ENCODE measurements around the gene PLXNC1.

DNA sequence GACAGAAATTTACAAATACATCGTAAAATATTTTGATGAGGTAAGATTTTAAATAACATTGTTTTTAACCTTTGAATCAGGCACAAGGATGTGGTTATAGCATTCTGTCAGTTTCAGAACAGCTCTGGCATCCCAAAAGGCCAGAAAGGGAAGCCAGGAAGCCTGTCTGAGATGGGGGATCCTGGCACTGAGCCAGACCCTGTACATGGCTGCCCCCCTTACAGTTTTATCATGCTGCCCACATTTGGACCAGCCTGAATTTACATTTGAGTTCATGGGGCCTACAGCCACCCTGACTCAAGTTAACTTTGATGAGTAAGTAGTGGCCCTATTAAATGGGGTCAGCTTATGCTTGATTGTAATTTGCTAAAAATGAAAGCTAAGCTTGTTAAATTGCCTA is 155.6 kb downstream of the PLXNC1 start:
- TF ChIP-seq, protein P1, sequence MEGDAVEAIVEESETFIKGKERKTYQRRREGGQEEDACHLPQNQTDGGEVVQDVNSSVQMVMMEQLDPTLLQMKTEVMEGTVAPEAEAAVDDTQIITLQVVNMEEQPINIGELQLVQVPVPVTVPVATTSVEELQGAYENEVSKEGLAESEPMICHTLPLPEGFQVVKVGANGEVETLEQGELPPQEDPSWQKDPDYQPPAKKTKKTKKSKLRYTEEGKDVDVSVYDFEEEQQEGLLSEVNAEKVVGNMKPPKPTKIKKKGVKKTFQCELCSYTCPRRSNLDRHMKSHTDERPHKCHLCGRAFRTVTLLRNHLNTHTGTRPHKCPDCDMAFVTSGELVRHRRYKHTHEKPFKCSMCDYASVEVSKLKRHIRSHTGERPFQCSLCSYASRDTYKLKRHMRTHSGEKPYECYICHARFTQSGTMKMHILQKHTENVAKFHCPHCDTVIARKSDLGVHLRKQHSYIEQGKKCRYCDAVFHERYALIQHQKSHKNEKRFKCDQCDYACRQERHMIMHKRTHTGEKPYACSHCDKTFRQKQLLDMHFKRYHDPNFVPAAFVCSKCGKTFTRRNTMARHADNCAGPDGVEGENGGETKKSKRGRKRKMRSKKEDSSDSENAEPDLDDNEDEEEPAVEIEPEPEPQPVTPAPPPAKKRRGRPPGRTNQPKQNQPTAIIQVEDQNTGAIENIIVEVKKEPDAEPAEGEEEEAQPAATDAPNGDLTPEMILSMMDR (conservative IDR thresholded peaks at IDR 0.05 in 1 of 2, IDR thresholded peaks at IDR 0.05 in 1 of 2; ENCODE audit: extremely low read depth in 1 of 2, insufficient read depth in 1 of 2, low read depth in 1 of 2, low read length in 2 of 2) = no peak
- no peak for TF ChIP-seq EZH2 (IDR thresholded peaks at IDR 0.05; ENCODE audit: borderline replicate concordance, low read length)

All from mammary epithelial cell (primary cell).